ENCODE results near the gene UBA52. TPM values are rescaled to one million over a fixed set of nuclear protein-coding genes. Genes with fewer than 3 reads are reported as not detected.
"Not testable (repeated sequence)": the region's sequence is repeated elsewhere in the genome, so short reads cannot be mapped to it uniquely, and the experiment has no call there.

Gene UBA52
- total RNA-seq, result 1,370 TPM
- polyA plus RNA-seq (ENCODE audit: insufficient read depth in 1 of 8, insufficient read length in 8 of 8, low replicate concordance in 1 of 8), result 1,000 to 10,000 TPM; 1,127 to 1,404 (median 1,245) TPM
- long read RNA-seq, donor 1, transcript UBA52-202 (5 exons, 2,845 nt), result major isoform, 130 of 403 reads
- long read RNA-seq, donor 1, transcript UBA52-201 (5 exons, 572 nt), result minor isoform, 129 of 403 reads
- long read RNA-seq, donor 1, transcript UBA52-209 (4 exons, 514 nt), result minor isoform, 80 of 403 reads
- long read RNA-seq, donor 1, partial matches to known transcripts, result 25 of 403 reads
- long read RNA-seq, donor 1, other reads (novel, unspliced or antisense), result 33 of 403 reads
- long read RNA-seq, donor 2, transcript UBA52-202 (5 exons, 2,845 nt), result minor isoform, 26 of 114 reads
- long read RNA-seq, donor 2, transcript UBA52-209 (4 exons, 514 nt), result minor isoform, 21 of 114 reads
- long read RNA-seq, donor 2, transcript UBA52-201 (5 exons, 572 nt), result major isoform, 41 of 114 reads
- long read RNA-seq, donor 2, partial matches to known transcripts, result 14 of 114 reads
- long read RNA-seq, donor 2, other reads (novel, unspliced or antisense), result 11 of 114 reads
- long read RNA-seq, donor 3, transcript UBA52-201 (5 exons, 572 nt), result major isoform, 178 of 543 reads
- long read RNA-seq, donor 3, transcript UBA52-202 (5 exons, 2,845 nt), result minor isoform, 139 of 543 reads
- long read RNA-seq, donor 3, transcript UBA52-209 (4 exons, 514 nt), result minor isoform, 140 of 543 reads
- long read RNA-seq, donor 3, partial matches to known transcripts, result 44 of 543 reads
- long read RNA-seq, donor 3, other reads (novel, unspliced or antisense), result 34 of 543 reads
- long read RNA-seq, donor 4, transcript UBA52-201 (5 exons, 572 nt), result major isoform, 265 of 694 reads
- long read RNA-seq, donor 4, transcript UBA52-202 (5 exons, 2,845 nt), result minor isoform, 134 of 694 reads
- long read RNA-seq, donor 4, transcript UBA52-206 (3 exons, 508 nt), result minor isoform, 6 of 694 reads
- long read RNA-seq, donor 4, transcript UBA52-209 (4 exons, 514 nt), result minor isoform, 173 of 694 reads
- long read RNA-seq, donor 4, partial matches to known transcripts, result 69 of 694 reads
- long read RNA-seq, donor 4, other reads (novel, unspliced or antisense), result 41 of 694 reads
- long read RNA-seq, donor 5, transcript UBA52-201 (5 exons, 572 nt), result major isoform, 711 of 1,711 reads
- long read RNA-seq, donor 5, transcript UBA52-202 (5 exons, 2,845 nt), result minor isoform, 391 of 1,711 reads
- long read RNA-seq, donor 5, transcript UBA52-209 (4 exons, 514 nt), result minor isoform, 292 of 1,711 reads
- long read RNA-seq, donor 5, transcript UBA52-211 (2 exons, 550 nt), result minor isoform, 8 of 1,711 reads
- long read RNA-seq, donor 5, partial matches to known transcripts, result 136 of 1,711 reads
- long read RNA-seq, donor 5, other reads (novel, unspliced or antisense), result 157 of 1,711 reads
- long read RNA-seq, donor 6, transcript UBA52-206 (3 exons, 508 nt), result minor isoform, 14 of 1,552 reads
- long read RNA-seq, donor 6, transcript UBA52-202 (5 exons, 2,845 nt), result minor isoform, 367 of 1,552 reads
- long read RNA-seq, donor 6, transcript UBA52-201 (5 exons, 572 nt), result major isoform, 510 of 1,552 reads
- long read RNA-seq, donor 6, transcript UBA52-209 (4 exons, 514 nt), result minor isoform, 365 of 1,552 reads
- long read RNA-seq, donor 6, partial matches to known transcripts, result 145 of 1,552 reads
- long read RNA-seq, donor 6, other reads (novel, unspliced or antisense), result 141 of 1,552 reads
- long read RNA-seq, donor 7, transcript UBA52-201 (5 exons, 572 nt), result major isoform, 544 of 1,342 reads
- long read RNA-seq, donor 7, transcript UBA52-209 (4 exons, 514 nt), result minor isoform, 220 of 1,342 reads
- long read RNA-seq, donor 7, transcript UBA52-202 (5 exons, 2,845 nt), result minor isoform, 296 of 1,342 reads
- long read RNA-seq, donor 7, transcript UBA52-206 (3 exons, 508 nt), result minor isoform, 9 of 1,342 reads
- long read RNA-seq, donor 7, partial matches to known transcripts, result 132 of 1,342 reads
- long read RNA-seq, donor 7, other reads (novel, unspliced or antisense), result 134 of 1,342 reads
- long read RNA-seq, donor 8, transcript UBA52-202 (5 exons, 2,845 nt), result minor isoform, 196 of 940 reads
- long read RNA-seq, donor 8, transcript UBA52-206 (3 exons, 508 nt), result minor isoform, 10 of 940 reads
- long read RNA-seq, donor 8, transcript UBA52-209 (4 exons, 514 nt), result minor isoform, 161 of 940 reads
- long read RNA-seq, donor 8, transcript UBA52-201 (5 exons, 572 nt), result major isoform, 342 of 940 reads
- long read RNA-seq, donor 8, partial matches to known transcripts, result 157 of 940 reads
- long read RNA-seq, donor 8, other reads (novel, unspliced or antisense), result 69 of 940 reads
- long read RNA-seq, donor 9, transcript UBA52-202 (5 exons, 2,845 nt), result minor isoform, 199 of 869 reads
- long read RNA-seq, donor 9, transcript UBA52-209 (4 exons, 514 nt), result minor isoform, 176 of 869 reads
- long read RNA-seq, donor 9, transcript UBA52-201 (5 exons, 572 nt), result major isoform, 326 of 869 reads
- long read RNA-seq, donor 9, transcript UBA52-206 (3 exons, 508 nt), result minor isoform, 6 of 869 reads
- long read RNA-seq, donor 9, partial matches to known transcripts, result 92 of 869 reads
- long read RNA-seq, donor 9, other reads (novel, unspliced or antisense), result 64 of 869 reads
- long read RNA-seq, donor 10, transcript UBA52-201 (5 exons, 572 nt), result major isoform, 471 of 1,390 reads
- long read RNA-seq, donor 10, transcript UBA52-202 (5 exons, 2,845 nt), result minor isoform, 288 of 1,390 reads
- long read RNA-seq, donor 10, transcript UBA52-209 (4 exons, 514 nt), result minor isoform, 309 of 1,390 reads
- long read RNA-seq, donor 10, transcript UBA52-206 (3 exons, 508 nt), result minor isoform, 8 of 1,390 reads
- long read RNA-seq, donor 10, partial matches to known transcripts, result 147 of 1,390 reads
- long read RNA-seq, donor 10, other reads (novel, unspliced or antisense), result 157 of 1,390 reads
- long read RNA-seq, donor 11, transcript UBA52-209 (4 exons, 514 nt), result minor isoform, 202 of 1,028 reads
- long read RNA-seq, donor 11, transcript UBA52-201 (5 exons, 572 nt), result major isoform, 417 of 1,028 reads
- long read RNA-seq, donor 11, transcript UBA52-202 (5 exons, 2,845 nt), result minor isoform, 246 of 1,028 reads
- long read RNA-seq, donor 11, partial matches to known transcripts, result 76 of 1,028 reads
- long read RNA-seq, donor 11, other reads (novel, unspliced or antisense), result 80 of 1,028 reads

DNA sequence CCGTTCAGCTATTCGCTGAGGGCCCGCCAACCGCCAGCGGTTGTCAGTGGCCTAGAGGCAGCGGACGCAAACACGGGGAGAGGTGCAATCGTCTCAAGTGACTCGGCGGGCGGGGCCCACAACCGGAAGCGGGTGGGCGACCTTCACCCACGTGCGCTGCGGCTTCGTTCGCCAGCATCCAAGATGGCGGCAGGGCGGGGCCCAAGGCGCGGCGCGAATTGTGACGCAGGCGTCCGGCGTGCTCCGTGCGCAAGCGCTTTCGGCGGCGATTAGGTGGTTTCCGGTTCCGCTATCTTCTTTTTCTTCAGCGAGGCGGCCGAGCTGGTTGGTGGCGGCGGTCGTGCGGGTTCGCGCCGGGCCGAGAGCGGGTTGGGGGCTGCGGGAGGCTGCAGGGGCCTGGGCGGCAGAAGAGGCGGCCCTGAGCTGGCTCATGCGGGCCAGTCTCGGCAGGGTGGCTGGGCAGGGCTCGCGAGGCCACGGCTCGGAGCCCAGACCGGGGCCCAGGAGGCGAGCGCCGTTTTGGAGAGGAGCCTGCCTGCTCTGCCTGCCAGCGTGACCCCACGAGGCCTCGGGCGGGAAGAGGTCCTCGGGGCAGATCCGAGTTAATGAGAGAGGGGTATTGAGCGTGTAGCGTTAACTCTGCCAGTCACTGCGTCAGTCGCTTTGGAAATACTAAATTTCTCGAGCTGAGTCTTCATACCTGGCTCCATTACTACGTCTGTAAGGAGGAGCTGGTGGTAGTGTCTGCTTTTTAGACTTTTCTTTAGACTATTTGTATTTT, at the start of gene UBA52:
Gene UBA52, plus strand, starts transcription at position 294 of the 781 bp plus-strand sequence. CDS start 1,444 bp downstream, outside the sequence.
- peak; percentile 99 for DNase-seq
- Histone ChIP-seq H3K4me3 (ENCODE audit: low read length) (peak within 1 kb of the TSS; percentile 83), H3K9me3 (replicated peaks; ENCODE audit: control insufficient read depth, low read depth, low read length) (no peaks in the 10 kb centered on the region), H3K4me1 (ENCODE audit: control insufficient read depth, insufficient read depth, low read length) (peaks cover 17% of the 10 kb centered on the region), H3K36me3 (ENCODE audit: control insufficient read depth, insufficient read depth, low read length) (peaks cover 63% of the 10 kb centered on the region), H3K27me3 (ENCODE audit: control insufficient read depth, insufficient read depth, low read length) (no peaks in the 10 kb centered on the region), H3K27ac (ENCODE audit: low read length) (peak within 1 kb of the TSS; percentile 78)
- WGBS (ENCODE audit: insufficient coverage), result under 1% methylated on average over 75 of the region's 75 CpGs

DNA sequence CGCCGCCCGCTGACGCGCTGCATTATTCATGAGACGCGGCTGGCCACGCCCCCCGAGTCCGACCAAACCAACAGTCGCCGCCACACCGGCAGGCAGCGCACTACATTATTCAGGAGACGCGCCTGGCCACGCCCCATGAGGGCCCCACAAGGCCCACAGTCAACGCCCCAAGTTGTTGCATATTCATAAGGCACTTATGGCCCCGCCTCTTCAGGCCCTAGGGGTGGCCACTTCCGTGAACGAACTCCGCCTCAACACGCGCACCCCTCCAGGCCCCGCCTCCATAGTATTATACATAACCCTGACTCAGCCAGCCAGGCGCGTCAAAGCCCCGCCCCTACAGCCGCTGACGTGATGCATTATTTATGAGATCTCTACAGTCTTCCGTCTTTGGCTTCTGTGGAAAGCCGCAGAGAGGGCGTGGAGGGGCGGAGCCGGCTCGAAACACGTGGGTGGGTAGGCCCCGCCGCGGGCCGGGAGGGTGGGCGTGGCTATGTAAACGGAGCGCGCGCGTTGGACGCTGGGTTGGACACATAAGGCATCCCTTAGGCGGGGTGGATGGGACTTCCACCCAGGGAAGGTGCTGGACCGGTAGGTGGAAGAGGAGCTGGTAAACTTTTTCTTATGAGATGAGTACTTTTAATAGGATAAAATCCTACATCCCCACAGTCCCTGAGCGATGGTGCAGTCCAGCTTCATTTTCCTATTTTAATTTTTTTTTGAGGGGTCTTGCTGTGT, 49.4 kb upstream of the UBA52 start:
- Histone ChIP-seq H3K27me3 (ENCODE audit: control insufficient read depth, insufficient read depth, low read length) (no peaks in the 10 kb centered on the region), H3K4me1 (ENCODE audit: control insufficient read depth, insufficient read depth, low read length) (peaks cover 28% of the 10 kb centered on the region), H3K36me3 (ENCODE audit: control insufficient read depth, insufficient read depth, low read length) (no peaks in the 10 kb centered on the region), H3K27ac (ENCODE audit: low read length) (peak overlapping the region; percentile 95), H3K4me3 (ENCODE audit: low read length) (peak overlapping the region; percentile 21), H3K9me3 (replicated peaks; ENCODE audit: control insufficient read depth, low read depth, low read length) (no peaks in the 10 kb centered on the region)
- under 1% methylated on average over 43 of the region's 51 CpGs for WGBS (ENCODE audit: insufficient coverage)
- peak; percentile 100 for DNase-seq

DNA sequence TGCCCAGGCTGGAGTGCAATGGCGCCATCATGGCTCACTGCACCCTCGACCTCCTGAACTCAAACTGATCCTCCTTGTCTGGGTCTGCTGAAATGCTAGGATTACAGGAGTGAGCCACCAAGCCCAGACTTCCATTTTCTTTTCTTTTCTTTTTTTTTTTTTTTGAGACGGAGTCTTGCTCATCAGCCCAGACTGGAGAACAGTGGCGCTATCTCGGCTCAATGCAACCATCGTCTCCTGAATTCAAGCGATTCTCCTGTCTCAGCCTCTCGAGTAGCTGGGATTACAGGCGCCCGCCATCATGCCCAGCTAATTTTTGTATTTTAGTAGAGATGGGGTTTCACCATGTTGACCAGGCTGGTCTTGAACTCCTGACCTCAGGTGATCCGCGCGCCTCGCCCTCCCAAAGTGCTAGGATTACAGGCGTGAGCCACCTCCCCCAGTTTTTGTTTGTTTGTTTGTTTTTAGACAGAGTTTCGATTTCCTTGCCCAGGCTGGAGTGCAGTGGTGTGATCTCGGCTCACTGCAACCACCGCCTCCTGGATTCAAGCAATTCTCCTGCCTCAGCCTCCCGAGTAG, 48.7 kb upstream of the UBA52 start:
- Histone ChIP-seq H3K27ac (ENCODE audit: low read length) (peak overlapping the region; percentile 95), H3K4me1 (ENCODE audit: control insufficient read depth, insufficient read depth, low read length) (peaks cover 28% of the 10 kb centered on the region), H3K4me3 (ENCODE audit: low read length) (peak overlapping the region; percentile 21)
- WGBS (ENCODE audit: insufficient coverage), result 71% methylated on average over 9 of the region's 19 CpGs
- DNase-seq; H3K36me3 ChIP-seq (ENCODE audit: control insufficient read depth, insufficient read depth, low read length); H3K9me3 ChIP-seq (replicated peaks; ENCODE audit: control insufficient read depth, low read depth, low read length); H3K27me3 ChIP-seq (ENCODE audit: control insufficient read depth, insufficient read depth, low read length): not testable (repeated sequence)

DNA sequence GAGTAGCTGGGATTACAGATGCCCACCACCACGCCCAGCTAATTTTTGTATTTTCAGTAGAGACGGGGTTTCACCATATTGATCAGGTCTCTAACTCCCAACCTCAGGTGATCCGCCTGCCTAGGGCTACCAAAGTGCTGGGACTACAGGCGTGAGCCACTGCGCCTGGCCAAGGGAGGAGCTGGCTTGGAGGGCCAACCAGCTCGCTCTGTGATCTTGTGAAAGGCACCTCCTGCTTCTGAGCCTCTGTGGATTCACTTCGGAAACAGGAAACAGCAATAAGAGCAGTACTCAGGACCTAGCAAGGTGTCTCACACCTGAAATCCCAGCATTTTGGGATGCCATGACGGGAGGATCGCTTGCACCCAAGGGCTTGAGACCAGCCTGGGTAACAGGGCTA, 47.8 kb upstream of the UBA52 start:
- Histone ChIP-seq H3K27ac (ENCODE audit: low read length) (no peak overlapping the region), H3K36me3 (ENCODE audit: control insufficient read depth, insufficient read depth, low read length) (no peaks in the 10 kb centered on the region), H3K27me3 (ENCODE audit: control insufficient read depth, insufficient read depth, low read length) (no peaks in the 10 kb centered on the region), H3K9me3 (replicated peaks; ENCODE audit: control insufficient read depth, low read depth, low read length) (no peaks in the 10 kb centered on the region), H3K4me1 (ENCODE audit: control insufficient read depth, insufficient read depth, low read length) (peaks cover 26% of the 10 kb centered on the region), H3K4me3 (ENCODE audit: low read length) (no peak overlapping the region)
- 89% methylated on average over 9 of the region's 9 CpGs for WGBS (ENCODE audit: insufficient coverage)
- no peak for DNase-seq

DNA sequence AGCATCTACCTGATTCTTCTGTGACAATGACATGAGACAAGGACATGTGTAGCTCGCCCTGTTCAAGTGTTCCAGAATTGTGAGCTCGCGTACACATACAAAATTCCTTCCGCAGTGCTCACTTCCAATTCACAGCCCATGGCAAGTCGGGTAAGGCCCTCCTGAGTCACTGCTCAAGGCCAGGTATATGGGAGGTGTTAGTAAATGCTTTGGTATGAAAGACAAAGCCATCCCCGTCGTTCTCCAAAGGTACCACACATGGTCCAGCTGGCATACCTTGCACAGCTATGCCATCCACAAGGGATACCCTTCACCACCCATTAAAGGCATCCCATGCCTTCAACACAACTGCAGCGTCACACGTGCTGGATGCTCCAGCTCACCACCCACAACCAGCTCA, 45.3 kb upstream of the UBA52 start:
- H3K36me3 ChIP-seq (ENCODE audit: control insufficient read depth, insufficient read depth, low read length), result peaks cover under 1% of the 10 kb centered on the region
- DNase-seq, result no peak
- H3K4me1 ChIP-seq (ENCODE audit: control insufficient read depth, insufficient read depth, low read length), result peaks cover 5% of the 10 kb centered on the region
- H3K4me3 ChIP-seq (ENCODE audit: low read length), result no peak overlapping the region
- H3K27me3 ChIP-seq (ENCODE audit: control insufficient read depth, insufficient read depth, low read length), result no peaks in the 10 kb centered on the region
- no peaks in the 10 kb centered on the region for H3K9me3 ChIP-seq (replicated peaks; ENCODE audit: control insufficient read depth, low read depth, low read length)
- 79% methylated on average over 7 of the region's 9 CpGs for WGBS (ENCODE audit: insufficient coverage)
- H3K27ac ChIP-seq (ENCODE audit: low read length), result no peak overlapping the region

DNA sequence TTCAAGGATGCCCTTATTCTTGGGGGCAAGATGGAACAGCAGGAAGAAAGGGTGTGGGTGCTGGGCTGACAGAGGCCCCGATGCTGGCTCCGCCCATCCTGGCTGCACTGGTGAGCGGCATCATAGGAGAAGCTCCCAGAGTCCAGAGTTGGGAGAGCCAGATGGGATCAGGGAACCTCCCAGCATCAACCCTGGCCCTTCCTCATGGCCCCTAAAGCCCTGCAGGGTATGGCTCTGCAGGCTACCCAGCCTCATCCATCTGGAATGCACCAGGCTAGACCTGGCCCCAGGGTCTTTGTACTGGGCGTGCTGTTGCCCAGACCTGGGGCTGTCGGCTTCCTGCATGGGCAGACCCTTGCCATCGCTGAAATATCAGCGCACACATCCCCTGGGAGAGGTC, 41.9 kb upstream of the UBA52 start:
- 70% methylated on average over 5 of the region's 7 CpGs for WGBS (ENCODE audit: insufficient coverage)

More for the DNA sequence above, 41.9 kb upstream of the UBA52 start:
- H3K36me3 ChIP-seq (ENCODE audit: control insufficient read depth, insufficient read depth, low read length), result peaks cover 26% of the 10 kb centered on the region
- H3K27ac ChIP-seq (ENCODE audit: low read length), result no peak overlapping the region
- no peaks in the 10 kb centered on the region for H3K27me3 ChIP-seq (ENCODE audit: control insufficient read depth, insufficient read depth, low read length)
- no peaks in the 10 kb centered on the region for H3K9me3 ChIP-seq (replicated peaks; ENCODE audit: control insufficient read depth, low read depth, low read length)
- no peak overlapping the region for H3K4me3 ChIP-seq (ENCODE audit: low read length)
- H3K4me1 ChIP-seq (ENCODE audit: control insufficient read depth, insufficient read depth, low read length), result no peaks in the 10 kb centered on the region
- no peak for DNase-seq

Measured in muscle of leg (tissue), 16 donors.